Epithelial cell of proximal tubule (primary cell): ENCODE results near the gene JPH3. TPM values are rescaled to one million over a fixed set of nuclear protein-coding genes. Genes with fewer than 3 reads are reported as not detected.
"Not testable (repeated sequence)": the region's sequence is repeated elsewhere in the genome, so short reads cannot be mapped to it uniquely, and the experiment has no call there.

Experiments
- DNase-seq: peaks from one replicate; pipeline ENCODE4 v3.0.0-alpha.2; 2011; ENCODE audit warnings: low read depth
- H3K4me3 ChIP-seq: 2 replicates; pipeline ENCODE4 v1.5.1; 2011; ENCODE audit warnings: low read depth, mild to moderate bottlenecking, low read length
- total RNA-seq: library from RNA; depleted of rRNA; stranded (reverse); fragments of >200 nt; gene quantifications from 2 replicates; pipeline ENCODE4 v1.2.3, GENCODE V29; 2015
- TF ChIP-seq, protein P1 (sequence below): conservative IDR thresholded peaks from 2 replicates; pipeline ENCODE4 v1.5.1; 2012; ENCODE audit warnings: low read depth, mild to moderate bottlenecking, low read length

Gene JPH3
- total RNA-seq, 1 donor from 2014 or later, result 0.40 TPM

DNA sequence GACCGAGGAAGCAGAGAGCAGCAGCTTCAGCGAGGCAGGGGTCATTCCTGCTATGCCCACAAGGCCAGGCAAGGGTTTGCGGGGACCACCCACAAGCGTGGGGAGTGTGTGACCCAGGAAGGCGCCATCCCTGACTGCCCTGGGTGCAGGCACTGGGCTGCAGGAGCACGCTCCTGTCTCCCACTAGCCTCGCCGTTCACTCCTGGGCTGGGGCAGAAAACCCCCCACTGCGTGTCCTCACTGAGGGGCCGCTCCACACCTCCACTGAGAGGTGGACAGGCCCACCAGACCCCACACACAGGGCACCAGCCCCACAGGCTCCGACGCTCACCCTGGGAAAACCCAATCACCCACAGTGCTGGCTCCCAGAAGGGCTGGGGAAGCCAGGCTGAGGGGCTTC, 107.4 kb downstream of the JPH3 start:
- TF ChIP-seq, protein P1, sequence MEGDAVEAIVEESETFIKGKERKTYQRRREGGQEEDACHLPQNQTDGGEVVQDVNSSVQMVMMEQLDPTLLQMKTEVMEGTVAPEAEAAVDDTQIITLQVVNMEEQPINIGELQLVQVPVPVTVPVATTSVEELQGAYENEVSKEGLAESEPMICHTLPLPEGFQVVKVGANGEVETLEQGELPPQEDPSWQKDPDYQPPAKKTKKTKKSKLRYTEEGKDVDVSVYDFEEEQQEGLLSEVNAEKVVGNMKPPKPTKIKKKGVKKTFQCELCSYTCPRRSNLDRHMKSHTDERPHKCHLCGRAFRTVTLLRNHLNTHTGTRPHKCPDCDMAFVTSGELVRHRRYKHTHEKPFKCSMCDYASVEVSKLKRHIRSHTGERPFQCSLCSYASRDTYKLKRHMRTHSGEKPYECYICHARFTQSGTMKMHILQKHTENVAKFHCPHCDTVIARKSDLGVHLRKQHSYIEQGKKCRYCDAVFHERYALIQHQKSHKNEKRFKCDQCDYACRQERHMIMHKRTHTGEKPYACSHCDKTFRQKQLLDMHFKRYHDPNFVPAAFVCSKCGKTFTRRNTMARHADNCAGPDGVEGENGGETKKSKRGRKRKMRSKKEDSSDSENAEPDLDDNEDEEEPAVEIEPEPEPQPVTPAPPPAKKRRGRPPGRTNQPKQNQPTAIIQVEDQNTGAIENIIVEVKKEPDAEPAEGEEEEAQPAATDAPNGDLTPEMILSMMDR, result no peak
- no peak for DNase-seq
- H3K4me3 ChIP-seq, result no peak overlapping the region

DNA sequence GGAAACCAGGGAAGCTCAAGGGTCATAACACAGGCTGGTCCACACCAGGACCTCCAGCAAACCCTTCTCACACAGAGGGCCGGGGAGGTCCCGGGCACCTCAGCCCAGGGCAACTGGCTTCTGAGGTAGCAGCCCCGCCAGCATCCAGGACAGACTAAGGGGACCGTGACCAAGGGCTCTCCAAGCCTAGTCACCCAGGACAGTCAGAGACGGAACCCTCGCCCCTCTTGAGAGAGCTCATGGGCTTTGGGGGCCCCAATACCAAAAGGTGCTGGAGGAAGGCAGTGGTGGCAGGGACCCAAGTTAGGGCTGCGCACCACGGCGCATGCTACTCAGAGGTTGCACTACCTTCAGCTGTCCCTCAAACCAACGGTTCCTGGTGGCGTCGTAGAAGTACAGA, 108.6 kb downstream of the JPH3 start:
- H3K4me3 ChIP-seq, result no peak overlapping the region
- TF ChIP-seq, protein P1, result no peak
- no peak for DNase-seq

DNA sequence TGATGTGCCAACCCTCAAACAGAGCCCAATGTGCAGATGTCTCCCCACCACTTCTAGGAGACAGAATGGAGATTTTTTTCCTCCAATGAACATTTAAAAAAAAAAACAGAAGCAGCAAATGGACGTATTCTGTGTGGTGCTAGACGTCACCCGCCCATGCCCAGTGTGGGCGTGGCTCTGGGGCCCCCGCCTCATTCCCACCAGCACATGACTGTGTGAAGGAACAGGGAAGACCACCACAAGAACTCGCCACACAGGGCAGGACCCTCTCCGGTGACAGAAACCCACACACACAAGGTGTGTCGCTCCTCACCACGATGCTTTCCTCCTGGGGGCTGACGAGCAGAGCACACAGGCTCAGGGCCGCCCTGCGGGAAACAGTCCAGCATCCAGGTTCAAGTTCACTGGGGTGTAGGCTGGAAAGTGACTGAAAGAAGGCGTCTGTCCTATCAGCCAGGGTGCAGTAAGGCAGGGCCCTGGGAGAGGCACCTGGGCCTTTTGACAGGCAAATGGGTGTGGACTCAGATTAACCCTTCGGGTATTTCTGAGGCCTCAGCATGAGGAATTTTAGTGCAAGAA, 110.0 kb downstream of the JPH3 start:
- H3K4me3 ChIP-seq, result no peak overlapping the region

DNA sequence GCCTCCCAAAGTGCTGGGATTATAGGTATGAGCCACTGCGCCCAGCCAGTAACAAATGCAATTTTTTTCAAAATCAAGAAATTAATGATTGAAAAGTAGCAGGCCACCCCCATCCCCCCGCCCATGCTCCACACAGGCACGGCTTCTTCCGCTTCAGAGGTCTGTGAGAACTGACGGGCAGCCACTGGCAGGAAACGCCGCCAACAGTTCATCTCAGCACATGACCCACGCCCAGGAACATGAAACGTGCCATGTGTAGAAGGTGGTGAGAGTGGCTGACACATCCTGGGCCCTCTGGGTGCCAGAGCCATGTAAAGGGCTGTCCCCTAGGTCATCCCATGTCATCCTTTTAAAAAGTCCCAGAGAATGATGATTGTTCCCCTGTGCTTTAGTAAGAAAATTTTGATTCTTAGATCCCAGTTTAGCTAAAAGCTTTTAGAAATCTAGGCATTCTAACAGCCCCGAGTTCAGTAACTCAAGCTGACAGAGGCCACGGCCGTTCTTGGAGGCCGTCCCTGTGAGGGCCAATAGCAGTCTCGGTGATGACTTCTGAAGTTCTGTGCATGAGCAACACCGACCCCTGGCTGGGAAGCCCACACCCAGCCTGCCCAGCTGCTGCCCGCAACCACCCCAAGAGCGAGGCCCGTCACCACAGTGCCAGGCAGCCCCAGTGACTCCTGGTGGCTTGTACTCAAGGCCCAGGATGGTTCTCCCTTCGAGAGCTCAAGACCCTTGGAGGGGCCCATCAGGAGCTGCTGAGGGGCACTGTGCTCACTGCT, 111.3 kb downstream of the JPH3 start:
- TF ChIP-seq, protein P1, result no peak
- no peak overlapping the region for H3K4me3 ChIP-seq
- no peak for DNase-seq

More for the DNA sequence above, 110.0 kb downstream of the JPH3 start:
- TF ChIP-seq, protein P1, result no peak
- no peak for DNase-seq

DNA sequence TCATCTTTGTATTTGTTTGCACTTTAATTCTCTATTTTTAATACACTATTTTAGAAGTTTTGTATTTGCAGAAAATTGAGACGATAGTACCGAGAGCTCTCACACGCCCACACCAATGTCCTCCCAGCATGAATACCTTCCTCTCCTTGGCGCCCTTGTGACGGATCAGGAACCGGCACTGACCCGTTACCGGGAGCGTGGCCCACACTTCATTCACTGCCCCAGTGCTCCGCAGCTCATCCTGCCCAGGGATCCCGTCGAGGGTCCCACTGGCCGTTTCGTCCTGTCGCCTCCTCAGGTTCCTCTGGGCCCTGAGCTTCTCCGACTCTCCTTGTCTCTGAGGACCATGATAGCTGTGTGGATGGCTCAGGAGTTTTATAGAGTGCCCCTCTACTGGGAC, 112.9 kb downstream of the JPH3 start:
- TF ChIP-seq, protein P1, result no peak
- no peak overlapping the region for H3K4me3 ChIP-seq
- no peak for DNase-seq

DNA sequence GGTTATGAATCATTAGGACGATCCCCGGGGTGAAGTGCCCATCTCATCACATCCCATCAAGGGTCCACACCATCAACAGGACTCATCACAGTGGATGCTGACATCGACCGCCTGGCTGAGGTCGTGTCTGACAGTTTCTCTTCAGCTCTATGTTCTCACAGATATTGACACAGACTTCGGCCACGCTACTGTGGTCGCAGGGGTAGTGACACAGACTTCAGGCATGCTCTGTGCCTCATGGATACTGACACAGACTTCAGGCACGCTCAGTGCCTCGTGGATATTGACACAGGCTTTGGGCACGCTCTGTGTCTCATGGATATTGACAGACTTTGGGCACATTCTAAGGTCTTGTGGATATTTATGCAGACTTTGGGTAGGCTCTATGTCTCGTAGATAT, 113.3 kb downstream of the JPH3 start:
- no peak for DNase-seq
- TF ChIP-seq, protein P1, result no peak
- no peak overlapping the region for H3K4me3 ChIP-seq

DNA sequence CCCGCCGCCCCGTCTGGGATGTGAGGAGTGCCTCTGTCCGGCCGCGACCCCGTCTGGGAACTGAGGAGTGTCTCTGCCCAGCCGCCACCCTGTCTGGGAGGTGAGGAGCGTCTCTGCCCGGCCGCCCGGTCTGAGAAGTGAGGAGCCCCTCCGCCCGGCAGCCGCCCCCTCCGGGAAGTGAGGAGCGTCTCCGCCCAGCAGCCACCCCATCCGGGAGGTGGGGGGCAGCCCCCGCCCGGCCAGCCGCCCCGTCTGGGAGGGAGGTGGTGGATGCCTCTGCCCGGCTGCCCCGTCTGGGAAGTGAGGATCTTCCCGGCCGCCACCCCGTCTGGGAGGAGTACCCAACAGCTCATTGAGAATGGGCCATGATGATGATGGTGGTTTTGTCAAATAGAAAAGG, 116.5 kb downstream of the JPH3 start:
- H3K4me3 ChIP-seq, DNase-seq: not testable (repeated sequence)
